ENCODE measurements around the gene EPHB3. TPM values are rescaled to one million over a fixed set of nuclear protein-coding genes. Genes with fewer than 3 reads are reported as not detected.

The EPHB3 gene
- total RNA-seq, 4 donors from 2014 or later, result 14.7 to 58.1 (median 33.1) TPM

DNA sequence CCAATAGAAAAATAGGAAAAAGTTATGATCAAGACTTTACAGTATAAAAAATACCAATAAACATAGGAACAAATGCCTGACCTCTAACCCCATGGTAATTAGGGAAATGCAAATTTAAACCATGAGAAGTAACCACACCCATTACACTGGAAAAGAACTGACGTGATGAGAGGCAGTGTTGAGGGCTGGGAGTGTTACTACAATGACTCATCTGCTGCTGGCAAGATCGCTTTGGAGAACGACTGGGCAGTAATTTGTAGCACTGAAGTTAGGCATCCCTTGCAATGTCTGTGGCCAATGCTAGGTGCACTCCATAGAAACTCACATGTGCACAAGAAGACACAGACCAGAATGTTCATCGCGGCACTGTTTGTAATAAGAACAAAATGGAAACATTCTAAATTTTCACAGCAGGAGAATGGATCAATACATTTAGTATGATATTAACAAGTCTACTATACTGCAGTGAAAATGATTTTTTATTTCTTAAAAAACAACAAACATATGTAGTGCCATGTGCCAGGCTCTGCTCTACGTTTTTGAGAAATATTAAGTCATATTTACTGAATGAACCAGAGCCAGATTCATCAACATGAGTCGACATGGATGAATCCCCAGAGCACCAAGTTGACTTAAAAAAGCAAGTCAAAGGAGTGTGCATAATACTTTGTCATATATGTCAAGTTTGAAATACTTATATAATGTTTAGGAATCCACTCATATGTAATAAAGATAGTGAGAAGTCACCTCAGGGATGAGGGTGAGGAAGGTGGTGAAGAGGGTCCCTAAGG lies 37.6 kb upstream of the EPHB3 start:
- TF ChIP-seq POLR2A (IDR thresholded peaks at IDR 0.05) (no peak), CTCF (IDR thresholded peaks at IDR 0.05) (no peak)
- Histone ChIP-seq H3K4me3 (no peak overlapping the region), H3K27me3 (peaks cover 0 to 95% (median 0%) of the 10 kb centered on the region in 4 donors), H3K4me1 (peaks cover 10 to 24% (median 20%) of the 10 kb centered on the region in 3 donors), H3K27ac (peak overlapping the region in 1 of 4 donors; percentile 21), H3K9me3 (no peaks in the 10 kb centered on the region), H3K36me3 (no peaks in the 10 kb centered on the region)
- WGBS, 2 donors, result 25 to 34% methylated on average over 7 of the region's 7 CpGs
- intact Hi-C loops (cut with DNase I), result no loop called here
- no peak for DNase-seq

DNA sequence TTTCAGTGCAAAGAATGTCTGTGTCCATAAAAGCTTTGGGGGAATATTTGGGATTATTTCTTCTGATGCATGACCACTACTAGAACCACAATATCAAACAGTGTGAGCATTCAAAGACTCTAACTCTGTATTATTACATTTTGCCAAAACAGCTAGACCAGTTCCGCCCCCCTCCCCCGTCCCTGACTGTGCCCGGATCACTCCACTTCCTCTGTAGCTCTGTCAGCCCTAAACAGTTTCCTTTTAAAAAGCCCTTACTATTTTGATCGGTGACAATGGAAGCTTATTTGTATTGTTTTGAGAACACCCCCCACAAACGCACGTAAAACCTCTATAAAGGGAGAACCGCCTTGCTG lies 36.6 kb upstream of the EPHB3 start:
- no peaks in the 10 kb centered on the region for H3K36me3 ChIP-seq
- intact Hi-C loops (cut with DNase I), result no loop called here

DNA sequence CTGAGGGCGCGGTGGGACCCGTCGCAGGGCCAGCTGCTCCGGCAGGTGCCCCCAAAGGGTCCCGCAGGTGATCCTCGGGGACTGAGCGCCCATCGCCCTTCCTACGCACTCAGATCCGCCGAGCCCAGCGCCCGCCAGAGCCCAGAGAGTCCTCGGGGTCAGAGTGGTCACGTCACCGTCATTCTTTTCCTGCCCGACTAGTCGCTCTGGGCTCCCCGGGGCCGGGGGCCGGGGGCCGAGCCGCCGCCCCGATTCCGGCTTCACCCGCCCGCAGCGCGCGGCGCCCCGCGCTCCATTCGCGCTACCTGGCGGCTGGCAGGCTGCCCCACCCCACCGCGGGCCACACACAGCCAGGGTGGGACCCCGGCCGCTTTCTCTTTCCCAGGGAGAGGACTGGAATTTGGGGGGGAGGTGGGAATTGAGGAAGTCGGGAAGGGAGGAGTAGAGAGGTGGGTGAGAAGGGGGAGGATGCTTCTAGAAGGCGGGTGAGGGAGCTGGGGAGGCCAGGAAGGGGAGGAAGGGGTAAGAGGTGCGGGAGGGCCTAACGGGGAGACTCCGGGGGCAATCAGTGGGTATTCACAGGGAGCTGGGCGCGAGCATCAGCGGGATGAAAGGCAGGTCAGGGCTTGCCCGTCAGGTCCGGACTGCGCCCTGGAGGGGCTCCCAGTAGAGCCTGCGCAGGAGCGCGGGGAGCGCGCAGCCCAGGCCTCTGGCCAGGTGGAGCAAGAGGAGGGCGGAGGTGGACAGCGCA lies 36.1 kb upstream of the EPHB3 start:
- H3K27ac ChIP-seq, result peak overlapping the region in 3 of 4 donors; percentile 55 to 58 (median 55)
- WGBS, 2 donors, result 4 to 5% methylated on average over 25 to 29 of the region's 60 CpGs
- no peak for TF ChIP-seq CTCF (IDR thresholded peaks at IDR 0.05)
- TF ChIP-seq POLR2A (IDR thresholded peaks at IDR 0.05), result no peak
- peaks cover 10 to 24% (median 20%) of the 10 kb centered on the region in 3 donors for H3K4me1 ChIP-seq
- no peaks in the 10 kb centered on the region for H3K36me3 ChIP-seq
- no peaks in the 10 kb centered on the region for H3K9me3 ChIP-seq
- H3K27me3 ChIP-seq, result peaks cover 0 to 98% (median 0%) of the 10 kb centered on the region in 4 donors
- H3K4me3 ChIP-seq, result peak overlapping the region; percentile 38 to 67 (median 51)
- DNase-seq, result no peak
- intact Hi-C loops (cut with DNase I), result no loop called here

More for the DNA sequence above, 36.6 kb upstream of the EPHB3 start:
- peak overlapping the region; percentile 38 to 67 (median 51) for H3K4me3 ChIP-seq
- no peaks in the 10 kb centered on the region for H3K9me3 ChIP-seq
- H3K27ac ChIP-seq, result peak overlapping the region in 3 of 4 donors; percentile 55 to 58 (median 55)
- peaks cover 10 to 24% (median 20%) of the 10 kb centered on the region in 3 donors for H3K4me1 ChIP-seq
- 1 to 5% methylated on average over 7 of the region's 7 CpGs for WGBS, 2 donors
- TF ChIP-seq CTCF (IDR thresholded peaks at IDR 0.05) (no peak), POLR2A (IDR thresholded peaks at IDR 0.05) (no peak)
- DNase-seq, result no peak
- peaks cover 0 to 98% (median 0%) of the 10 kb centered on the region in 4 donors for H3K27me3 ChIP-seq

- TF ChIP-seq CTCF (IDR thresholded peaks at IDR 0.05) (no peak), POLR2A (IDR thresholded peaks at IDR 0.05) (no peak)
- Histone ChIP-seq H3K4me1 (peaks cover 10 to 24% (median 20%) of the 10 kb centered on the region in 3 donors), H3K36me3 (no peaks in the 10 kb centered on the region), H3K27me3 (peaks cover 0 to 98% (median 0%) of the 10 kb centered on the region in 4 donors), H3K27ac (peak overlapping the region in 2 of 4 donors; percentile 55), H3K9me3 (no peaks in the 10 kb centered on the region), H3K4me3 (peak overlapping the region in 3 of 4 donors; percentile 51 to 67 (median 51))
- intact Hi-C loops (cut with DNase I), result no loop called here
- 15 to 34% methylated on average over 12 of the region's 12 CpGs for WGBS, 2 donors
- DNase-seq, result no peak
Measured at GRCh38 chr3:184526088-184526433, 35.5 kb upstream of the EPHB3 start.
